GM18867 (cell line): ENCODE results near the gene LRRC4C.

ENCODE experiments used
- ATAC-seq: cut with Tn5 transposase; IDR thresholded peaks from one replicate; pipeline ENCODE4 v1.9.1; 2021; ENCODE audit warnings: mild to moderate bottlenecking, moderate library complexity; ENCODE audit not compliant: unreplicated experiment

Gene LRRC4C

DNA sequence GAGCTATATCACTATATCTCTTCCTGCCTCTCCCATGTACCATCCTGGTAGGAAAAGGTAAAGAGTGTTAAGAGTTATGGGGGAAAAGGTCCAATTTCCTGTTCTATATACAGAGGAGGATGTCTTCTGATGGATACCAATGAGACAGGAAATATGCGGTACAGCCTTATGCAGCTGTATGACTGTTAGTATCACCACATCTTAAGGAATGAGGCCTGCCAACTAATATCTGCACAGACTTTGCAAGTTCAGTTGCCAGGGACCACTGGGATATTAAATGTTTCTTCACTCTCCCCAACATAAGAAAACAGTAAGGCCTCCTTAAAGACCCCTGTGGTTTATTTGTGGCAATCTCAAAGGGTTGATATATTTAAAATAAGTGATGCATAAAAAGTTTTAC is 1182.5 kb downstream of the LRRC4C start:
- no peak for ATAC-seq

DNA sequence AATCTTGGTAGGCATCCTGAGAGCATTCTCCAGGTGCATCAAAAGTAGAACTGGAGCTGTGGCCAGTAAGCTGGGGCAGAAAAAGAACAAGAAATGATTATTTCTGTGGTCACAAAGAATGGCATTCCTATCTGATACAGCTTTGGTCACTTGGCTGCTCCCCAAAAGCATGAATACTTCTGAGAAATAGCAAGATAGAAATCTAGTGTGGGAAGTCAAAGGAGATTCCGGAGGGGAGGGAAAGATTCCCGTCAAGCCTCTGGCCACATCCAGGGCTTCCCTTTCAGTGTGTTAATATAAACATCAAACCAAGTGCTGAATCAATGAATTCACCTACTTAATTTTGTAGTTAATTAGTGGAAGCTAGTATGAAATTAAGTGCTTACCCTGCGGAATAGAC is 1185.4 kb downstream of the LRRC4C start:
- no peak for ATAC-seq

DNA sequence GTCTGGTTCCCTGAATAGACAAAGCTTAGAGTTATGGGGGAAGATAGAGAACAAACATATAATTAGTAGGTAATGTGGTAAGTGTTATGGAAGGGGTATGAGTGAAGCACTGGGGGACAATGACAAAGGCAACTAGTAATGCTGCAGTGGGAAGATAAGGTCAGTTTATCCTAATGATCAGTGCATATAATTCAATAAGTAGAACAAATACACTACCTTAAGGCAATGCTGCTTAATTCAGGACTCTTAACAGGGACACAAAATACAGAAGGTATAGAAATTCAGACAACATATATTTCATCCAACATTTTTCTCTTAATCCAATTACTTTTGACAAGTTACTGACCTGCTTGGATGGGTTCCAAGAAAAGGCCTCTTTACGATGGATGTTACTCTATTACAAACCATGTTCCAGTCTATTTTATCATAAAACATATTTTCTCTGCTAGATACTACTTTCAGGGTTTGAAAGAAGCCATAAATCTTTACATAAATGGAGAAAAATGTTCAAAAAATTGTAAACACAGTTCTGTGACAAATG is 1186.2 kb downstream of the LRRC4C start:
- no peak for ATAC-seq

DNA sequence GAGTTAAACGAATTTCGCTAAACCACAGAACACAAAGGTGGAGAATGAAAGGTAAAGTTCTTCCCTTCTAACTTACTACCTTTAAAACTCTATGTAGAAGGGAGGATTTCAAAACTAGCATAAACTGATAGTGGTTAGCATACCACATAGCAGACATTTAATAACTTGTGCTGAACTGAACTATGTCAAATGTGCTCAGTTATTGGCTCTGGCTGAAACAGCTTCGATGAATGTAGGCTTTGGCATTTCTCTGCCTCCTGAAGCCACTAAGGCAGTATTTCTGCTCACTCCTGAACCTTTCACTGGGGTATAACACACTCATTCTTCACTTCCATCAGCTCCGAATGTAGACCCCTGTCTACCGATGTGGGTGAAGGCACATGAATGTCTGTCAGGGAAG is 1188.1 kb downstream of the LRRC4C start:
- ATAC-seq: no peak

DNA sequence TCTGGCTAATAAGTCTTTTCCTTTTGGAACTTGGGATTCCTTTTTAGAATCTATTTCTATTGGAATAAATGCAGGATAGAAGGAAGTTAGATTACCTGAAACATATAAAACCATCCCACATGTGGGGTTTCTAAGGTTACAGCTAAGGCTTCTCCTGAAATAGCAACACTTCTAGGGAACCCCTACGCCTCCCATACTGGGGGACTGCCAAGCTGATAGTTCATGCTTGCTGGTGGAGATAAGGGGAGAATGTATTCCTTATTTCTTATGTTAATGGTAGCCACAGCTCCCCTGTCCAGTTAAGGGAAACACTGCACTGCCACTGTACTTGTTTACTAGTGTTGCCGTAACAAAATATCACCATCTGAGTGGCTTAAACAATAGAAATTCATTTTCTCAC is 1189.6 kb downstream of the LRRC4C start:
- ATAC-seq: no peak

DNA sequence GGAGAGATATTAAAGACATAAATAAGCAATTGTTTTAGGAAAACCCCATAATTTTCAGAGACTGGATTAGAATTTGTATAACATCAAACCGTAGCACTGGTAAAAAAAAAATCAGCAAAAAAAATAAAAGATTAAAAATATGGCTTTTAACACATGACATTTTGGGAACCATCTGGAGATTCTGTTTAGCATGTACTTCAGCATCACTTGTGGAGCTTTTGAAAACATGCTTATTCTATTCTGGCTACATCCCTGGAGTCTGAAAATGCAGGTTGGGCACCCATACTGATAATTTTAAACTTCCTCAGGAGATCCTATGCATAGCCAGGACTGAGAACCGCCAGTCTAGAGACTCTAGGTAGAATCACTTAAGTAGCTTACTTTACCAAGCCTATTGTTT is 1190.9 kb downstream of the LRRC4C start:
- no peak for ATAC-seq

DNA sequence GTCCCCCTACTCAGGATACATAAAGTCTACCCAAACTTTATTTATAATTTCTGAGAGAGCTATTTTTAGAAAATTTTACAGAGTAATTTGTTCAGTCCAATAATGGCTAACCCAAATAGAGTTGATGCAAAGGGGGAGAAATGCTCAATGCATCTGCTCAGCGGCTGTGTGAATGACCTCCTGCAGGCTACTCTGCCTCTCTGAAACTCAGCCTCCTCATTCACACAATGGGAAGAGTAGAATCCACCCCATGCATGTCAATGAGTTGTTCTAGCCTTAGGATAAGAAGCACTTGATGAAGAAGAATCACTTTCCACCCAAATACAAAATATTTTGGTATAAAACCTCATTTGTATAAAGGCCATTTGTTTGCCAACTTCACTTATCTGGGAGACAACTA is 1204.0 kb downstream of the LRRC4C start:
- ATAC-seq: no peak

DNA sequence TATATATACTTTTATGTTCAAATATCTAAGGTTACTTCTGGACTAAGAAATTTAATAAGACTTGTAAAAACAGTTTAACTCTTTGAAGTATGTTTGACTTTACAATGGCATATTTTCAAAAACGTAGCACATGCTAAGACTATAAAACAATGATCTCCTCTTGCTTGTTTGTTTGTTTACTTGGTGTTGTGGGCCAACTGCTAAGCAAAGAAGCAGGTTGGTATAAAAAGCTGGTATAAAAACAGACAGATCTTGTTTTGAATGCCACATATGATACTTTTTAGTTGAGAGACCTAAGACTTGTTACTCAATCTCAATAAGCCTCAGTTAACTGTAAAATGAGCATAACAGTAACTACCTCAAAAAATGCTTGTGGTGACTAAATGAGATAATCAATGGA is 1206.3 kb downstream of the LRRC4C start:
- ATAC-seq: no peak

DNA sequence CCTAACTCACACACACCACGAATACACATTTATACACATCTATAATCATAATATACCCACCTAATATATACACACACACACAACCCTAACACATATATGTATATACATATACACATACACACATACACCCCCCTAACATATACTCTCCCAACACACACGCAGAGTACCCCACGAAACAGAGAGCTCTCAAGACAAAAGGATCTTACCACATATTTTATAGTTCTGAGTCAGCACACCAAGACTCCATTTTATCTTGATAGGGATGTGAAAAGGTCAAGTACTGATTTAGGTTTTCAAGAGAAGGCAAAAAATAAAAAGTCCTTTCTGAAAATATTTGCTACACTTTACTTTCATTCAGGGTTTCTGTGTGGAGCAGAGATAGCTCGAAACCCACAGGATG is 1207.2 kb downstream of the LRRC4C start:
- peak; percentile 79 for ATAC-seq

DNA sequence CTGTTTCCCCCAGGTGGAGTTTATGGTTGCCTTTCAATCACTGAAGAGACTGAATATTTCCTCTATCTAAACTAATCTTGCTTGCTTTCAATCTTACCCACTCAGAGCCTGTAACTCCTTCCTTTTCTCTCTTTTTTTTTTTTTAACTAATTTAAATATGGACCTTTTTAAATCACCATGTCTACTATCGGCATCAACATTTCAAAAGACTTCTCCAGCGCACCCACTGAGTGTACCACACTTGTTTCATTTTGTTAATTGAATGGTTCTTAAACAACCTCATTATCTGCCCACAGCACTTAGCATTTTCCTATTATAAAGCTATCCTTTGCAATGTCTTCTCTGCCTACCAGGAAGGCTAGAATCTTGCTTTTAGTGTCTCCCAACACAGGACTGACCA is 1212.5 kb downstream of the LRRC4C start:
- ATAC-seq: no peak

DNA sequence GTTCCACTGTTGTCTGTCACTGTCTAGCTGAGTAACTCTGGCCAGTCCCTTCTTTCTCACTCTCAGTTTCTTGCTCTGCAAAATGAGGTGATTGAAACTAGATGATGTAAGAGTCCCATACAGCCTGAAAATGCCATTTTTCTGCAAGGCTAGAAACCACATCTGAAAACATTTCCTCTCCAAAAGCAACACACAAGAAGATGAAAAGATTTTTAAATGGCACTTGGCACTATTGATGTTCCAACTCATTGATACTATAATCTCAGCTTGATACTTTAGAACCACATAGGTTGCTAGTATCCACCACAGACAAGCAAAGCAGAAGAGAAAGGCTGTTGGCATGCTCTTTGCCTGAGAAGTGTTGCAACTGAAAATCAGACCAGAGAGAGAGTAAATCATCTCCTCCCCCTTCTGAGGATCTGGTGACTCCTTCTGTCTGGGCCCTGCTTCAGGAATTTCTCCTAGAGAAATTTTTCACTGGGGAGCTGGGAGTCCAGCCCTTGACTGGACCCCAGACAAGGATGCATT is 1217.9 kb downstream of the LRRC4C start:
- peak; percentile 99 for ATAC-seq

DNA sequence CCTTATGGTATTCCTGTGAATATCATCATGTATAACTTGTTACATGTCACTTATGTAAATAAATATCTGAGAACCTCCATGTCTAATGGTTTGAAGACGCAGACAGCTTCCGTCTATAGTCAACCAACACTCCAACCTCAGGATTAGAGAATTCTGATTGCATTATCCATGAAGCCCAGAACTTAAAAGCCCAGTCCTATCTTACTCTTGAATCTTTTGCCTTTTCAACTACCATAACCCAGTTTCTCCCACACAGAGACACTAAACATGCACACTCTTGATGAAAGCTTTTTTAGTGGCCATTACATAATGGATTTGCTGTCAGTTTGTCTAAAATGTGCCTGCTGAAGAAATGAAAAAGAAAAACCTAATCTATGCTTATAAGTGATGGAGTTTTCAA is 1219.2 kb downstream of the LRRC4C start:
- ATAC-seq: no peak

DNA sequence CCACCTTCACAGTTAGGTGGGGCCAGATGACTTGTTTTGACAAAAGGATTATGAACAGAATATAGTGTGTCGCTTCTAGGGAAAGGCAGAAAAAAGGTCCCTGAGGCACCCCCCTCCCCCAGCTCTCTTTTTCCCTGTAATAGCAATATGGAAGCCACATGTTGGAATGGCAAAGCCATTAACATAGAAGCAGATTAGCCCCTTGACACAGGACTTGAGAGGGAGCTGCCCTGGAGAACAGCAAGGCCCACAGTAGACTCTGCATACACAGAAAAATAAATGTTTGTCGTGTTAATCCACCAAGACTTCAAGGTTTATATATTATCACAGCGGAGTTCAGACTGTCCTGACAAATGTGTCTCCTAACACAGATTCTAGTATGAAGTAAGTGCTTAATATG is 1222.9 kb downstream of the LRRC4C start:
- no peak for ATAC-seq

DNA sequence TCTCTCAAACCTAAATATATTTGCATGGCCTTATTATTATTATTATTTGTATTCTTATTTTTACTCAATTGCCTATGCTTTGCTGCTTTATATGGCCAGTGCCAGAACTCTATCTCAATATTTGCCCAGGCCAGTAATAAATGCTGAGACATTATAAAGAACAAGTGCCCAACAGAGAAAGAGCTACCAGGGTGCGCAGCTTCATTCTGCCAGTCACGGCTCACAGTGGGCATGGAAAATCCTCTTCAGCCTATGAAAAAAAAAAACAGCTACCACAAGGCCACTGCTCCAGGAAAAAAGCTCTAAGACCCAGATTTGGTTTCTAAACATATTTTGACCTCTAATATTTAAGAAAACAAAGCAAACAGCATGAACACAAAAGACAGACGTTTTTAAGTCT is 1223.6 kb downstream of the LRRC4C start:
- no peak for ATAC-seq

DNA sequence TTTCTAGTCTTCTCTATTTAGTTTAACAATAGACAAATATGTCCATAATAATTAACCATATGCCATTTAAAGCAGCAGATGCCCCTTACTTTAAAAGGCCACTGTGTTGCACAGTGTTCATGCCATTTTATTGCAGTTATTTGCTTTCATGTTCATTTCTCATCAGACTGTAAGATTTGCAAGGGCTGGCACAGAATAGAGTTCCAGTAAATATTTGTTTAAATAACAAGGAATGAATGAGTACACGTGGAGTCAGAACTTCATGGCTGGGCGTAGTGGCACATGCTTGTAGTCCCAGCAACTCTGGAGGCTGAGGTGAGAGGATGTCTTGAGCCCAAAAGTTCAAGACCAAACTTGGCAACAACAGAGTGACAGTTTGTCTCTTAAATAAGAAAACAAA is 1228.6 kb downstream of the LRRC4C start:
- no peak for ATAC-seq

DNA sequence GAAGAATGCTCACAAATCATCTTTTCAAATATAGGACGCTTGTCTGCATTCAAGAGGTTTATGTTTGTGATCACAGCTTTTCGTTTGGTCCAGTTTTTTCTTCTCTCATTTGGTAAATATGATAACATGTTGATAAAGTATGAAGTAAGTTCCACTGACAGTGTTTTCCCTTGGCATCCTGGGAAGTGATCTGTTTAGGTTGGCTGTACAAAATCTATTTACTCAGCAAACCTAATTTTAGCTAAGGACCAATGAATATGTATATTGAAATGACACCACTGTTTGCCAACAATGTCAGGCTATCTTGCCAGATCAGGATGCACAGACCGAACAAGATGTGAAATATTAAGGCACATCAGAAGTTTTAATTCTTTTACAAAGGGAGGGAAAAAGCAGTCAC is 1230.8 kb downstream of the LRRC4C start:
- ATAC-seq: no peak

DNA sequence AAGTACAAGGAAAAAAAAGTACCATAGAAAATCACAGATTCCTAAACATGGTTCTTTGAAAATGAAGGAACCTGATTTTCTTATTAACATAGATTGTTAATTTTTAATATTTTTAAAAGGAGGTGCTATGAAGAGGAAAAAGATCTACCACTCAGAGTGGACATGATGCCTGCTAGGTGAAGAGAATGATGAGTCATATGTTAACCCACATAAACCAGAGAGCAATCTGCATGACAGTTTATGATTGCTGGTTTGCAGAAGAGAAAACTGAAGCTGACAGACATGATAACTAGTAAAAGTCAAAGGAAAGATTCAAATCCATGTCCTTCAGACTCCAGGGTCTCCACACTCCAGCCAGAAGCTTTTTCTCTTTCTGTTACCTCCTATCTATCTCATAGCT is 1231.7 kb downstream of the LRRC4C start:
- ATAC-seq: peak; percentile 99

DNA sequence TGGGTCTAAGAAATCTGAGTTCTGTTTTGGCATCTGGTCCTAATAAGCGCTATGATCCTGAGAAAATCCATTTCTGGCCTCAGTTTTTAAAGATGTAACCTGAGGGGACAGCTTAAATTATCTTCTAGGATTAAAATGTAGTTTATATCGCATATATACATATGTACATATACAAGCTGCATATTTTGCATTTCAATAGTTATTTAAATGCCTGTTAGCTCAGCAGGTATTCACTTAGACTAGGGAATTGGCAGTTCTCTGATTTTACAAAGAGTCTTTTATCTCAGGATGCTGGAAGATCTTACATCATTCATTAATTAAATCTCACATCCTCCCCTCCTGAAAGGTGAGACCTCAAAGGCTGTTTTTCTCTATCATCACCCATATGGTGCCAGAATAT is 1232.8 kb downstream of the LRRC4C start:
- no peak for ATAC-seq

DNA sequence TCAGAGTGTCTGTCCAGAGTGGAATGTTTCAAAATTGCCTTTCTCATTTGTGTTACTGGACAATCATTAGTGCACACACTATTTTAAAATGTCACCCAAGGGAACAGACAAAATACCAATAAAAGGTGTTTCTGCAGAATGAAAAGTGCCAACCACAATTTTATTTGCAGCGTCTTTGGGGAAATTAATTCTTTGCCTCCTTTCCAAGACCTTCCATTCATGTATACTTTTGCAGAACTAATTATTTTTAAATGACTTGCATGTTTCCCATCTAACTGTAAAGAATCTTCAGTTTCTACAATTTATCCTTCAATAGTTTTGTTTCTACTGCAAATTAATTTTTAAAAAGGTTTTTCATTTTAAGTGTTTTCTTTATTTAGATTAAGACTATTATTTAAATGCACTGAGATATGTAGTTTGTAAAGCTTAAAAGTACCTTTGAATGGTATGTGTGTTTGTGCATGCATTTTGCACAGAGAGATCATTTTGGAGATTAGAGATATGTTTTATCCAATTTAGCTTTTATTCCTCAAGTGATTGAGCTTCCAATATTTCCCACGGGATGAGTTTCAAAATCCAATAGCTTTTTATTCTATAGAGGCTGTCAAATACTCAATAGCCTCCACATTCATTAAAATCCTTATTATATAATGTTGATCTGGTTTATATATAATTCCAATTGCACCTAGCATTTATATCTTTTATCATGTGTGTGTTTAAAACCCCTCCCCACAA is 1235.7 kb downstream of the LRRC4C start:
- ATAC-seq: no peak

DNA sequence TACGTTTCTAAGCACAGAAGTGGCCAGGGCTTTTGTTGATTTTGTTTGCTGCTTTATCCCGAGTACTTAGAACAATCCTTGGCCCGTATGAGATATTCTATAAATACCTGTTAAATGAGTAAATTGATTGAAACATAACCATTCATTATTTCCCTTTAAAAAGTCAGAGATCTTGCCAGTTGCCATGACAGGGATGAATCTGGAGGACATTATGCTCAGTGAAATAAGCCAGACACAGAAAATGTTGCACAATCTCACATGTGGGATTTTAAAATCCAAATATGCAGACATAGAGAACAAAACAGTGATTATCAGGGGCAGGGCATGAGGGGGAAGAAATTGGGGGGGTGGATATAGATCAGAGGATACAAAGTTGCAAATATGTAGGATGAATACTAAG is 1240.1 kb downstream of the LRRC4C start:
- ATAC-seq: no peak

DNA sequence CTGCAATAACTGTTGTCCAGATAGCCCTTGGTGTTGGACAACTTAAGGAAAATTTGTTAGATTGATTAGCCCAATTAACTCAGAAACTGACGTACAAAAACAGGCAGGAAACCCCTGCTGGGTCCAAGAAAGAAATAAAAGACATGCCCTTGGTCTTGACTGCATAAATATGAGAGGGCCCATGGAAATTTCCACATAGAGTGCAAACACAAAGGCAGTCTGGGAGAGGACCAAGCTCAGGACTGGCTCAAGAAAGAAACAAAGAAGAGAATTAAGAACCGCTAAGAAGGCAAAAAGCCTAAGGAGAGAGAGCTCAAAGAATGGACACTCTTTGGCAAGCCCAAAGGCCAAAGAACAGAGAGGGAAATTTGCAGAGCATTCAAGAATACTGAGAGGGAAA is 1243.9 kb downstream of the LRRC4C start:
- ATAC-seq: no peak

DNA sequence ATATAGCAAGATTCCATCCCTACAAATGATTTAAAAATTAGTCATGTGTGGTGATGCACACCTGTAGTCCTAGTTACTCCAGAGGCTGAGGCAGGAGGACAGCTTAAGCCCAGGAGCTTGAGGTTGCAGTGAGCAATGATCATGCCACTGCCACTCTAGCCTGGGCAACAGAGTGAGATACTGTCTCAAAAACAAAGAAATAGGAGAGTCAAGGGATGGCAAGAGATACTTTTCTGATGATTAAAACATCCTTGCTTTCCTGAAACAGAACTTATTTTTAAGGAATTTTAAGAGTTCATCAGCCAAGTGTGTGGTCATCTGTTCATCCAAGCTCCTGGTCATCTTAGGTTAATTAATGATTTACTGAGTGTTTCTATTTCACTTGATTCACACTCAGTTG is 1252.0 kb downstream of the LRRC4C start:
- no peak for ATAC-seq

DNA sequence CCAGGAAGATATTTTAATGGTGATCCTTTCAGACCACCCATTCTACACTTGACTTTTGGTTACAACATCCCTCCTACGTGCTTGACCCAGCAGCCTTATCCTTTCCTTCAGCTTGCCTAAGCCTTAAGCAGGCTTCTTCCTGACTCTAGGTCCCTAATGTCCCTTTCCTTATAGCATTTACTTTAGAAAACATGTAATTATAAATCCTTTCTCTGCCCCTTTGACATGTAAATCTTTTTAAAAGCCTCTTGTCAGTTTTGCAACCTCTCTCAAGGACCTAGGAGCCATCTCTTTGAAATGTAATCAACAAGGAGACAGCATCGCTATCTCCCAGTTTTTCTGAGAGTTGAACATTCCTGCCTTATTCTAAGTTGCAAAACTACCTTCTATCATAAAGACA is 1255.2 kb downstream of the LRRC4C start:
- ATAC-seq: no peak
